Liver (tissue), 3 donors: Measurements from ENCODE around the gene MAP3K10.

ENCODE experiments used
- FOXA1 ChIP-seq: IDR thresholded peaks from 2 replicates; pipeline ENCODE4 v1.6.1; 2016; ENCODE audit warnings: antibody characterized with exemption
- GABPA ChIP-seq, 2 donors: IDR thresholded peaks in 1 of 2; conservative IDR thresholded peaks in 1 of 2; 2 replicates each; pipeline ENCODE4 v1.6.1; 2016; ENCODE audit warnings: antibody characterized with exemption in 2 of 2, mild to moderate bottlenecking in 1 of 2, moderate library complexity in 1 of 2
- RAD21 ChIP-seq, 2 donors: IDR thresholded peaks; 2 replicates each; pipeline ENCODE4 v1.6.1; 2016; ENCODE audit warnings: antibody characterized with exemption in 2 of 2, mild to moderate bottlenecking in 2 of 2
- REST ChIP-seq: IDR thresholded peaks from 2 replicates; pipeline ENCODE4 v1.6.1; 2016; ENCODE audit warnings: antibody characterized with exemption, mild to moderate bottlenecking
- YY1 ChIP-seq: IDR thresholded peaks from 2 replicates; pipeline ENCODE4 v1.6.1; 2016; ENCODE audit warnings: antibody characterized with exemption, mild to moderate bottlenecking
- TF ChIP-seq, protein P1 (sequence below): fragments of 150-350 bp; IDR thresholded peaks from 2 replicates; pipeline ENCODE4 v1.5.1; 2017; ENCODE audit warnings: improper control_type of control experiment, low read depth, low read length; ENCODE audit not compliant: missing input control
- TF ChIP-seq, protein P2 (sequence below): IDR thresholded peaks from 2 replicates; pipeline ENCODE4 v1.6.1; 2016; ENCODE audit warnings: antibody characterized with exemption
- donor health status: healthy.
- donor health status: healthy.

DNA sequence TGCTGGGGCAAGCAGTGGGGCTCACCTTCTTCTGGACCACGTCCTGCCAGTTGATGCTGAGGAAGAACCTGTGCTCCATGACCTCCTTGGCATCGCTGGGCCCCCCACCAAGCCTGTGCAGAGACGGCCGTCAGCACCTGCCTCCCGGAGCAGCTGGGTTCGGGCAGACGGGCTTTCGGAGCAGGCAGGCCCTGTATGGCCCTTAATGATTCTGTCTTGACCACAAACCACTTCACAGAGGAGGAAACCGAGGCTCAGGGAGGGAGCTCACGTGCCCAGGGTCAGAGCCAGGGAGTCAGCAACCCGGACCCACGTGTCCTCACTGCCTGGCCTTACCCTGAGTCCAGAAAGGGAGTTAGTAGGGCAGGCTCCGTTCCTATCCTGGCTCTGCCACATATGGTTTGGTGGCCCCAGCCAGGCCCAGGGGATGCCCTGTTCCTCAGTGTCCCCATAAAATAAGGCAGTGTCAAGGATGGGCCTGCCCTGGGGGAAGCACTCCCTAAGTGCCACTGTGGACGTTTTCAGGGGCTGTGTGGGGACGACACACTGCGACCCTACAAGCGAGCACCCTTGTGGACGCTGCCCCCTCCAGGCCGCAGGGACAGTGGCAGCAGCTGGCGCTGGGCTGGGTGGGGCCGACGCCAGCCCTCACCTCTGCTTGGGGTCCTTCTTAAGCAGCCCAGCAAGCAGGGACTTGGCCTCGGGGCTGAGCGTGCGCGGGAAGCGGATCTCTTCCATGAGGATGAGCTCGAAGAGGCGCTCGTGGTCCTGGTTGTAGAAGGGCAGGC is 44.2 kb downstream of the MAP3K10 start:
- no peak for TF ChIP-seq FOXA1
- TF ChIP-seq RAD21 (IDR thresholded peaks at IDR 0.05) = no peak
- TF ChIP-seq, protein P1, sequence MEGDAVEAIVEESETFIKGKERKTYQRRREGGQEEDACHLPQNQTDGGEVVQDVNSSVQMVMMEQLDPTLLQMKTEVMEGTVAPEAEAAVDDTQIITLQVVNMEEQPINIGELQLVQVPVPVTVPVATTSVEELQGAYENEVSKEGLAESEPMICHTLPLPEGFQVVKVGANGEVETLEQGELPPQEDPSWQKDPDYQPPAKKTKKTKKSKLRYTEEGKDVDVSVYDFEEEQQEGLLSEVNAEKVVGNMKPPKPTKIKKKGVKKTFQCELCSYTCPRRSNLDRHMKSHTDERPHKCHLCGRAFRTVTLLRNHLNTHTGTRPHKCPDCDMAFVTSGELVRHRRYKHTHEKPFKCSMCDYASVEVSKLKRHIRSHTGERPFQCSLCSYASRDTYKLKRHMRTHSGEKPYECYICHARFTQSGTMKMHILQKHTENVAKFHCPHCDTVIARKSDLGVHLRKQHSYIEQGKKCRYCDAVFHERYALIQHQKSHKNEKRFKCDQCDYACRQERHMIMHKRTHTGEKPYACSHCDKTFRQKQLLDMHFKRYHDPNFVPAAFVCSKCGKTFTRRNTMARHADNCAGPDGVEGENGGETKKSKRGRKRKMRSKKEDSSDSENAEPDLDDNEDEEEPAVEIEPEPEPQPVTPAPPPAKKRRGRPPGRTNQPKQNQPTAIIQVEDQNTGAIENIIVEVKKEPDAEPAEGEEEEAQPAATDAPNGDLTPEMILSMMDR = no peak
- no peak for TF ChIP-seq YY1
- TF ChIP-seq, protein P2, sequence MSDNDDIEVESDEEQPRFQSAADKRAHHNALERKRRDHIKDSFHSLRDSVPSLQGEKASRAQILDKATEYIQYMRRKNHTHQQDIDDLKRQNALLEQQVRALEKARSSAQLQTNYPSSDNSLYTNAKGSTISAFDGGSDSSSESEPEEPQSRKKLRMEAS = no peak
- no peak for TF ChIP-seq GABPA (IDR thresholded peaks at IDR 0.05 in 1 of 2, conservative IDR thresholded peaks at IDR 0.05 in 1 of 2)
- TF ChIP-seq REST = no peak
